Renal cortical epithelial cell (primary cell): ENCODE data around the gene ADAMTS13. TPM values are rescaled to one million over a fixed set of nuclear protein-coding genes. Genes with fewer than 3 reads are reported as not detected.
"Not testable (repeated sequence)": the region's sequence is repeated elsewhere in the genome, so short reads cannot be mapped to it uniquely, and the experiment has no call there.

Experiments
- DNase-seq: peaks from one replicate; pipeline ENCODE4 v3.0.0-alpha.2; 2011; ENCODE audit warnings: low read depth
- total RNA-seq: library from RNA; depleted of rRNA; stranded (reverse); fragments of >200 nt; gene quantifications from 2 replicates; pipeline ENCODE4 v1.2.3, GENCODE V29; 2014

ADAMTS13 gene
- total RNA-seq, 1 donor from 2014 or later: 6.0 TPM

- no peak for DNase-seq
Observed at GRCh38 chr9:133425049-133425632, 3.0 kb downstream of the ADAMTS13 start.

- DNase-seq: no peak
Observed at GRCh38 chr9:133426011-133426410, 3.8 kb downstream of the ADAMTS13 start.

GRCh38 chr9:133427658-133428348 lies 5.6 kb downstream of the ADAMTS13 start:
- DNase-seq: no peak

- DNase-seq: no peak
Observed at GRCh38 chr9:133428617-133429101, 6.5 kb downstream of the ADAMTS13 start.

- no peak for DNase-seq
Observed at GRCh38 chr9:133429214-133429613, 7.0 kb downstream of the ADAMTS13 start.

GRCh38 chr9:133429641-133430161 lies 7.5 kb downstream of the ADAMTS13 start:
- DNase-seq: no peak

GRCh38 chr9:133430244-133430643 lies 8.1 kb downstream of the ADAMTS13 start:
- no peak for DNase-seq

GRCh38 chr9:133433351-133433843 lies 11.2 kb downstream of the ADAMTS13 start:
- DNase-seq: no peak

- DNase-seq: no peak
Observed at GRCh38 chr9:133436681-133437080, 14.5 kb downstream of the ADAMTS13 start.

- no peak for DNase-seq
Observed at GRCh38 chr9:133437753-133438531, 15.8 kb downstream of the ADAMTS13 start.

GRCh38 chr9:133439337-133439736 lies 17.2 kb downstream of the ADAMTS13 start:
- DNase-seq: no peak

- no peak for DNase-seq
Observed at GRCh38 chr9:133440874-133441273, 18.7 kb downstream of the ADAMTS13 start.

GRCh38 chr9:133441571-133441970 lies 19.4 kb downstream of the ADAMTS13 start:
- no peak for DNase-seq

GRCh38 chr9:133443248-133443647 lies 21.1 kb downstream of the ADAMTS13 start:
- no peak for DNase-seq

- no peak for DNase-seq
Observed at GRCh38 chr9:133443982-133444381, 21.8 kb downstream of the ADAMTS13 start.

- no peak for DNase-seq
Observed at GRCh38 chr9:133445293-133445969, 23.3 kb downstream of the ADAMTS13 start.

GRCh38 chr9:133448487-133448972 lies 26.4 kb downstream of the ADAMTS13 start:
- DNase-seq: no peak

GRCh38 chr9:133449760-133450159 lies 27.6 kb downstream of the ADAMTS13 start:
- peak; percentile 59 for DNase-seq

GRCh38 chr9:133451865-133452264 lies 29.7 kb downstream of the ADAMTS13 start:
- not testable (repeated sequence) for DNase-seq

GRCh38 chr9:133452562-133452961 lies 30.4 kb downstream of the ADAMTS13 start:
- DNase-seq: no peak

- no peak for DNase-seq
Observed at GRCh38 chr9:133453651-133454050, 31.5 kb downstream of the ADAMTS13 start.
